Left renal cortex interstitium (tissue), 4 donors: Measurements from ENCODE around the gene RRP7A. TPM values are rescaled to one million over a fixed set of nuclear protein-coding genes. Genes with fewer than 3 reads are reported as not detected.
"Not testable (repeated sequence)": the region's sequence is repeated elsewhere in the genome, so short reads cannot be mapped to it uniquely, and the experiment has no call there.

ENCODE experiments used
- DNase-seq, 4 donors: peaks; one replicate each; pipeline ENCODE4 v3.0.0-alpha.2; 2013; ENCODE audit warnings: low read depth in 4 of 4, low spot score in 2 of 4, missing footprints in 1 of 4
- polyA plus RNA-seq, 4 donors: library from polyadenylated mRNA; unstranded; fragments of 120-200 nt; gene quantifications; one replicate each; pipeline ENCODE4 v1.2.1, GENCODE V29; 2013; ENCODE audit not compliant: insufficient read length in 4 of 4

RRP7A gene
- polyA plus RNA-seq, 4 donors, result 27.3 to 35.8 (median 32.4) TPM

DNA sequence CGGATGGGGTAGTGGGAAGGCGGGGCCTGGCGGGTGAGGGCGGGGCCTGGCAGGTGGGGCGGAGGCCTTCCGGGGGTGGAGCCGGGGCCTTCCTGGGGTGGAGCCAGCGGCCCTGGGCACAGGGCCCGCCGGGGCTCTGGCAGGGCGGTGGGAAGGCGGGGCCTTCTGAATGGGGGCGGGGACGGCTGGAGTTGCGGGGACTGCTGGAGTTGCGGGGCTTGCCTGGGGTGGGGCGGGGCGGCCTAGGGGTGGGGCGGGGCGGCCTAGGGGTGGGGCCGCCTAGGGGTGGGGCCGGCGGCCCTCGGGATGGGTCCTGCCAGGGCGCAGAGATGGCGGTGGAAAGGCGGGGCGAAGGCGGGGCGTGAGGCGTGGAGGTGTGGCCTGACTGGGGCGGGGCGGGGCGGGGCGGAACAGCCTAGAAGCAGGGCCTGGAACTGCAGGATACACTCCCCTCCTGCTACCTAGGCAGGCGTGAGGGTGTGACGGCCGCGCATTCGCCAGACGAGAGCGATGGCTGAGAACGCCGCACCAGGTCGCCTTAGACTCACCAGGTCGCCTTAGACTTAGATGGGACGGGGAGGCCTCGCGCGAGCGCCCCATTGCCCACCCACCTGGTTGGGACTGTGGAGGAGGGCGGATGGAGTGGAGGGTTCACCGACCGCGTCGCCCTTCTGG is 19.3 kb downstream of the RRP7A start:
- peak in 2 of 4 donors; percentile 42 to 59 for DNase-seq

GRCh38 chr22:42499773-42500160 is 19.8 kb downstream of the RRP7A start:
- not testable (repeated sequence) for DNase-seq

GRCh38 chr22:42495533-42496141 is 24.0 kb downstream of the RRP7A start:
- DNase-seq, result not testable (repeated sequence)

GRCh38 chr22:42493393-42493792 is 26.2 kb downstream of the RRP7A start:
- no peak for DNase-seq

GRCh38 chr22:42492323-42492690 is 27.3 kb downstream of the RRP7A start:
- no peak for DNase-seq

DNA sequence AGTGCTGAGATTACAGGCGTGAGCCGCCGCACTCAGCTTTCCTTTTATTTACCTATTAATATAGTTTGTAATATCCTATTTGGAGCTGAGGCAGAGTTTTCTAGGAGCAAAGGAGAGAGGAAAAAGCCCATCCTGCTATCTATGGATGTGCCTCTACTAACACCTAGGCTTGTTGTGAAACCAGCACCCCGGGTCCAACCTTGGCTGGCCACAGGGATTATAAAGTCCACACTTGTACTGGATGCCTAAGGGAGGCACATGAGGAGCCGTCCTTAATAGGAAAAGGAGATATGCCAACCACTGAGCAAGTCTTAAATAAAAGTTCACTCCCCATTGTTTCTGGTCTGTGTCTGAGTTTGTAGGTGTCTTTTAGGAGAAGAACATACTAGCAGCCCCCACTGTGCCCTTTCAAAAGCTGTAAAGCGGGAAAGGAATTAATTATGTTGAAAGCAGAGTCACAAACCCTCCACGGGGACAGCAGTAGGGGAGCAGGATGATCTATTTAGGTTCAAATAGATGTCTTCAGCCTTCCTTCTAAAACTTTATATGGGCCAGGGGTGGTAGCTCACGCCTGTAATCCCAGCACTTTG is 29.3 kb downstream of the RRP7A start:
- no peak for DNase-seq

DNA sequence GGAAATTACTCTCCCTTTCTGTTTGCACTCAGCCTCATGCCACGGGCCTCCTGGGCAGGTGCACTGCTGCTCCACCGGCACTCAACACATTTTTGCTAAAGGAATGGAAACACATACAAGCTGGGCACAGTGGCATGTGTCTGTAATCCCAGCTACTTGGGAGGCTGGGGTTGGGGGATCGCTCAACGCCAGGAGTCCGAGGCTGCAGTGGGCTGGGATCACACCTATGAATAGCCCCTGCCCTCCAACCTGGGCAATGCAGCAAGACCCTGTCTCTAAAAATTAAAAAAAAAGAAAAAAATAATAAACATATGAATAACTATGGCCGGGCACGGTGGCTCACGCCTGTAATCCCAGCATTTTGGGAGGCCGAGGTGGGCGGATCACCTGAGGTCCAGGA is 30.6 kb downstream of the RRP7A start:
- no peak for DNase-seq

DNA sequence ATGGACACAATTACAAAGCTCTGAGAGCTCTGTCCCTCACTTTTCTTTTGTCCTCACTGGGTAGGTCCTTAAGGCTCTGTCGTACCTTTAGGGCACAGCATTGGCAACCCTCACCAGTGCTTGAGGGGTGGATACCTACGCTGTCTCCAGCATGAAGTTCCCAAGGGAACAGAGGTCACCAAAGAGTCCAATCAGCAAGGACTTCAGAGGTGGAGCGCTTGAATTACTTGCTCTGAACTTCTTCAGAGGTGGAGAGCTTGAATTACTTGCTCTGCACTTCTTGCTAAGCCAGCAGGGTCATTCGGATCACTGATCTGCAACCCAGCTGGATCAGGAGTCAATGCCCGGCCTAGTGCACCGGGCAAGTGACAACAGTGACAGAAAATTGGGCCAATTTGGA is 35.1 kb downstream of the RRP7A start:
- DNase-seq, result no peak

DNA sequence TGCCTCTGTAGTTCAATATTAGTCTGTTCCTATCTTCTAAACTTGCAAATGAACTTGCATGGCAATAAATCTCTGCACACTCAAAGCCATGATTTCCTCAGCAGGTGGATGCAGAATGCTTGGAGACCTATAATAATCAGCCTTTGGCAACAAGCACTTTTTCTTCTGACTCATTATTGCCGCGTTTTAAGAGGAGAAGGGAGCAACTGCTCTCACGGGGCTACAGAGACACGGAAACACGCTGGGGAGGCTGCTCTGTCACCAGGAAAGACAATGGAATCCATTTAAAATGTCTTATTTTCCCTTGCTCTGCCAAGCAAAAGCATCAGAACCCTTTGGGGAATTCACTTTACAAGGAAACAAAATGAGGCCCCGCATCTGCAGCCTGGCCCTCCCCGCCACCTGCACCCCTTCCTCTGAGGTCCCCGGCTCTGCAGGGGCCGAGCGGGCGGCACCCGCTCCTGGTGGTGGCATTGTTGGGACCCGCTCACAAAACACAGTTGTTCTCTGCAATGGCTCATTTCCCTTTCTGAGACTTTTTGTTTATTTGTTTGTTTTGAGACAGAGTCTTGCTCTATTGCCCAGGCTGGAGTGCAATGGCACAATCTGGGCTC is 35.9 kb downstream of the RRP7A start:
- not testable (repeated sequence) for DNase-seq

DNA sequence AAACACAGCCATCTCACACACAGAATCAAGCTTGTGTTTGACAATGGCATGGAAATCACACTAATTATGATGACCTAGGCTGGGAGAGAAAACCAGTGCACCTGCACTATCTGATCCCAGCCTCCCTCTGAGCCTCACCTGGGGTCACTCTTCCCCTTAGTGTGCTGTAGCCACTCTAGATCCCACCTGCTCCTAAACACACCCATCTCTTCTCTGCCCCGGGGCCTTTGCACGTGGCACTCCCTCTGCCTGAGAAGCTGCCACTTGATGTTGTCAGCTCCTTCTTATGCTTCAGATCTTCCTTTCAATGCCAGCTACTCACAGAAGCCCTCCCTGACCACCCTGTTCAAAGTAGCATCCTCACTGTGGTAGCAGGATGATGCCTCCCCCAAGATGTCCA is 44.5 kb downstream of the RRP7A start:
- no peak for DNase-seq

GRCh38 chr22:42473484-42474193 is 46.0 kb downstream of the RRP7A start:
- DNase-seq, result no peak

GRCh38 chr22:42472671-42473070 is 46.9 kb downstream of the RRP7A start:
- no peak for DNase-seq

GRCh38 chr22:42471441-42471840 is 48.2 kb downstream of the RRP7A start:
- no peak for DNase-seq

DNA sequence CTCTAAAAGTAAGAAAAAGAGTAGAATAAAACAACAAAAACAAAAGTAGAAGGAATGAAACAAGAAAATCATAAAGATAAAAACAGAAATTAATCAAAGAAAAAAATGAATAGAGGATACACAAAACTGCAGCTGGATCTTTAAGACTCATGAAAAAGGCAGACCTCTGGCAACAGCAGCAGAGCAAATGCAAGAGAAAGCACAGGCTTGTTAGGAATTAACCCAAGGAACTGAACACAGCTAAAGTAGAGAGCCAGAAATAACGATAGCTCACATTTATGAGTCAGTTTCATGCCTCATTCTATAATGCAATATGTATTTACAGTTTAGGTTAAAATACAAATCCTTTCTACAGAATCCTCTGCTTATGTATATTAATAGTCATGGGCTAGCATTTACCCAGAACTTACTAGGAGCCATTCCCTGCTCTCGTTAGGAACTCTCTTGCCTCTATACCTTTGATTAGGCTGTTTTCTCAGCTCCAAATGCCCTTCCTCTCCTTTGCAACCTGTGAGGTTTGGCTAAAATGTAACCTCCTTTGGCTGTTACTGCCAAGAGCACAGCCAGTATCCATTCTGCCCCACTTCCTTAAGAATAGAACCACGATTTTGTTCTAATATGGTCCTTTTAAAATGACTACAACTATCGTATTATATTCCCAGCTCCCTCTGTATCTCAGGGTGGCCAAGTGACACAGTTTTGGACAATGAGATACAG is 49.1 kb downstream of the RRP7A start:
- DNase-seq, result no peak

DNA sequence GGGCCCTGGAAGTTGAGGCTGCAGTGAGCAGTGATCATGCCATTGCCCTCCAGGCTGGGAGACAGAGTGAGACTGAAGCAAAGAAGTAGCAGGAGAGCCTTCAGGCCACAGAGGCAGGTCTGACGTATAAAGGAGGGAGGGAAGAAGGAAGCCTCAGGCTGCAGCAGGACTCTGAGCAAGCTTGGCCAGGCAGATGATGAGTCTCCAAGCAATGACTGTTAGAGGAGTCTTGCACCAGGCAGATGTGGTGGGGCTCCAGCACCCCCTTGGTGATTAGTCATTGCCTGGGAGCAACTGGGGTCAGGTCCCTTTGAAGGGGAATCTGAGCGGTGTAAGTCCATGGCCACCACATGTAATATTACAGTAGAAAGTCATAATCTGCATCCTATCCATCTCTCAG is 50.8 kb downstream of the RRP7A start:
- DNase-seq, result no peak

- no peak for DNase-seq
Measured at GRCh38 chr22:42462016-42462415, 57.6 kb downstream of the RRP7A start.

- DNase-seq, result no peak
Measured at GRCh38 chr22:42461511-42461910, 58.1 kb downstream of the RRP7A start.
